Motor neuron (in vitro differentiated cells): ENCODE results near the gene MAST4. TPM values are rescaled to one million over a fixed set of nuclear protein-coding genes. Genes with fewer than 3 reads are reported as not detected.

Experiments
- ATAC-seq, 8 experiments: fragments of 200-7000 bp; cut with Tn5 transposase; replicated peaks in 6 of 8; 2 replicates each; pipeline ENCODE4 v1.8.0; 2021; ENCODE audit warnings: mild to moderate bottlenecking in 8 of 8, moderate library complexity in 8 of 8
- H3K27ac ChIP-seq, 2 donors: fragments of 250-450 bp; sonication (Bioruptor Pico); 2 replicates each; pipeline ENCODE4 v1.9.0; 2021; ENCODE audit warnings: antibody characterized with exemption in 2 of 2, mild to moderate bottlenecking in 2 of 2, moderate library complexity in 1 of 2
- H3K4me1 ChIP-seq, 2 donors: fragments of 250-450 bp; sonication (Bioruptor Pico); replicated peaks in 1 of 2; 2 replicates each; pipeline ENCODE4 v1.6.1; 2021; ENCODE audit warnings: antibody characterized with exemption in 2 of 2, mild to moderate bottlenecking in 2 of 2, moderate library complexity in 1 of 2
- H3K4me3 ChIP-seq, 5 donors: fragments of 250-450 bp; sonication (Bioruptor Pico); 2 replicates each; pipeline ENCODE4 v1.9.0; 2021; ENCODE audit warnings: antibody characterized with exemption in 5 of 5, mild to moderate bottlenecking in 5 of 5, moderate library complexity in 4 of 5
- WGBS, 10 experiments: fragments of 450-650 bp; shearing (Covaris generic); methylation state at CpG; one replicate each; pipeline ENCODE4 v1.0.0; 2022; 5-methylcytosine and 5-hydroxymethylcytosine counted together
- in situ Hi-C, 9 experiments: fragments of 400-800 bp; cut with MboI; loops; one replicate each; pipeline ENCODE4 v1.15.0; 2021; ENCODE audit warnings: low sequenced_read_pairs in 9 of 9, low pct_unique_long_range_greater_than_20kb in 2 of 9; ENCODE audit not compliant: unreplicated experiment in 9 of 9
- total RNA-seq, 8 experiments: library from RNA; unstranded; fragments of 300-600 nt; gene quantifications; 2 replicates each; pipeline versions ENCODE4 v1.2.3 to v1.2.4, GENCODE V29; 2022

The MAST4 gene
- total RNA-seq, 8 experiments from 2014 or later = 4.3 to 26.1 (median 12.9) TPM

- H3K27ac ChIP-seq = no peak overlapping the region
- WGBS, 10 experiments = 42 to 96% (median 80%) methylated on average over 2 to 9 of the region's 9 CpGs
- H3K4me1 ChIP-seq = no peaks in the 10 kb centered on the region
- in situ Hi-C loops = no loop called here
- peak in 2 of 8 experiments; percentile 55 to 76 for ATAC-seq
- H3K4me3 ChIP-seq = no peak overlapping the region
These were observed 200.4 kb downstream of the MAST4 start for GRCh38 chr5:66796305-66797292.

GRCh38 chr5:66802941-66803340, 206.7 kb downstream of the MAST4 start:
- in situ Hi-C loops = loop anchor here in 7 of 9 experiments (10.0 to 25.0 kb wide), 5 partner anchors 209 to 409 kb away; no protein-coding TSS in a partner anchor
- ATAC-seq = no peak
- Histone ChIP-seq H3K4me1 (peaks cover 0 to 6% of the 10 kb centered on the region in 2 donors), H3K4me3 (no peak overlapping the region), H3K27ac (no peak overlapping the region)
- 28 to 100% (median 70%) methylated on average over 1 to 3 of the region's 3 CpGs for WGBS, 10 experiments

GRCh38 chr5:66805514-66806430, 209.6 kb downstream of the MAST4 start:
- ATAC-seq = no peak
- Histone ChIP-seq H3K4me1 (peaks cover 0 to 6% of the 10 kb centered on the region in 2 donors), H3K27ac (no peak overlapping the region), H3K4me3 (no peak overlapping the region)
- in situ Hi-C loops = loop anchor here in 7 of 9 experiments (10.0 to 25.0 kb wide), 5 partner anchors 207 to 407 kb away; no protein-coding TSS in a partner anchor
- 30 to 88% (median 76%) methylated on average over 1 to 6 of the region's 8 CpGs; no CpG with 5 or more reads in 1 of the 10 experiments for WGBS, 10 experiments

- 25 to 100% (median 80%) methylated on average over 1 to 4 of the region's 5 CpGs; no CpG with 5 or more reads in 1 of the 10 experiments for WGBS, 10 experiments
- Histone ChIP-seq H3K27ac (no peak overlapping the region), H3K4me3 (no peak overlapping the region), H3K4me1 (peaks cover 0 to 6% of the 10 kb centered on the region in 2 donors)
- in situ Hi-C loops = loop anchor here in 7 of 9 experiments (10.0 to 25.0 kb wide), 5 partner anchors 205 to 405 kb away; no protein-coding TSS in a partner anchor
- peak; percentile 61 to 99 (median 94) for ATAC-seq
These were observed 211.6 kb downstream of the MAST4 start for GRCh38 chr5:66807743-66808142.

GRCh38 chr5:66808663-66809062, 212.5 kb downstream of the MAST4 start:
- no peak for ATAC-seq
- Histone ChIP-seq H3K27ac (no peak overlapping the region), H3K4me1 (peaks cover 0 to 6% of the 10 kb centered on the region in 2 donors), H3K4me3 (no peak overlapping the region)
- WGBS, 10 experiments = 40 to 92% (median 83%) methylated on average over 1 to 6 of the region's 6 CpGs; no CpG with 5 or more reads in 1 of the 10 experiments
- in situ Hi-C loops = loop anchor here in 7 of 9 experiments (10.0 to 25.0 kb wide), 5 partner anchors 204 to 404 kb away; no protein-coding TSS in a partner anchor

DNA sequence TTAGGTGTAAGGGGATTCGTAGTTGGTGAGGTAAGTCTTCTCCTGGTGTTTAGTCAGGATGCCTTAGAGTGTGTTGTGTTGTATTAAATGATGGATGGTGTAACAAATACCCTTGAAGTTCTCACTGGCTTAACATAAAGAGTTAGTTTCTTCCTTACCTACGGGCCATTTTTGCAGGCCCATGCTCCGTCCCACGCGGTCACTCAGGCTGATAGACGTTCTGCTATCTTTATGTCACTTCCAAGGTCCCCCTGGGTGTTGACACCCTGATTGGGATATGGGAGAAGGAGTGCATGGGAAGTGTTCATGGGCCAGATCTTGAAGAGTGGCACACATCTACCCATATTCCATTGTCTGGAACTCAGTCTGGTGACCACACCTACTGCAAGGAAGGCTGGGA, 214.0 kb downstream of the MAST4 start:
- Histone ChIP-seq H3K4me1 (peaks cover 0 to 6% of the 10 kb centered on the region in 2 donors), H3K4me3 (no peak overlapping the region), H3K27ac (no peak overlapping the region)
- WGBS, 10 experiments = 50 to 100% (median 90%) methylated on average over 1 to 6 of the region's 6 CpGs; no CpG with 5 or more reads in 4 of the 10 experiments
- in situ Hi-C loops = loop anchor here in 6 of 9 experiments (25.0 kb wide), 4 partner anchors 202 to 402 kb away; no protein-coding TSS in a partner anchor
- no peak for ATAC-seq

DNA sequence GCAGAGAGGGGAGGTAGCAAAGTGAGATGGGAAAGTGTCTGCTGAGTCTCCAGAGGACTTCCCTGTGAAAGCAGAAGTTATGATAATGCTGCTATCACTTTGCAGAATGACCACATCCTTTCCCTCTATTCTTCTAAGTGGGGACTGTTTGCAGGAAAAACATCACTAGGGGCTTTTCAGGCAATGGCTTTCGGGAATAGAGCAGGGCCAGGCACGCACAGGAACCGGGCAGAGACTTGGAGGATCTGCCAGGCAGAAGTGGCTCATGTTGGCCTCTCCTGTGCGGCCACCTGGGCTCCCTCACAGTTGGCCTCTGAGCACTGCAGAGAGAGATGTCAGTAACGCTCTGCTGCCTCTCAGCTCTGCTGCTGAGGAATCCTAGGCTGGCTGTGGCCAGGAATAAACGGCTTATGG, 214.7 kb downstream of the MAST4 start:
- in situ Hi-C loops = loop anchor here in 6 of 9 experiments (25.0 kb wide), 4 partner anchors 201 to 401 kb away; no protein-coding TSS in a partner anchor
- WGBS, 10 experiments = 20 to 83% (median 74%) methylated on average over 1 to 6 of the region's 6 CpGs; no CpG with 5 or more reads in 4 of the 10 experiments
- Histone ChIP-seq H3K27ac (no peak overlapping the region), H3K4me1 (peaks cover 0 to 4% of the 10 kb centered on the region in 2 donors), H3K4me3 (no peak overlapping the region)
- ATAC-seq = no peak

- no peak overlapping the region for H3K4me3 ChIP-seq
- ATAC-seq = no peak
- in situ Hi-C loops = loop anchor here in 6 of 9 experiments (25.0 kb wide), 4 partner anchors 200 to 400 kb away; no protein-coding TSS in a partner anchor
- WGBS, 10 experiments = 60 to 100% (median 90%) methylated on average over 2 to 7 of the region's 8 CpGs; no CpG with 5 or more reads in 2 of the 10 experiments
- H3K27ac ChIP-seq = no peak overlapping the region
- H3K4me1 ChIP-seq = no peaks in the 10 kb centered on the region
These were observed 216.1 kb downstream of the MAST4 start for GRCh38 chr5:66812291-66812690.

GRCh38 chr5:66813306-66813705, 217.1 kb downstream of the MAST4 start:
- no peak overlapping the region for H3K27ac ChIP-seq
- in situ Hi-C loops = loop anchor here in 6 of 9 experiments (25.0 kb wide), 4 partner anchors 199 to 399 kb away; no protein-coding TSS in a partner anchor
- H3K4me1 ChIP-seq = no peaks in the 10 kb centered on the region
- no peak for ATAC-seq
- WGBS, 10 experiments = 57 to 100% (median 100%) methylated on average over 1 of the region's 1 CpG; no CpG with 5 or more reads in 2 of the 10 experiments
- H3K4me3 ChIP-seq = no peak overlapping the region

DNA sequence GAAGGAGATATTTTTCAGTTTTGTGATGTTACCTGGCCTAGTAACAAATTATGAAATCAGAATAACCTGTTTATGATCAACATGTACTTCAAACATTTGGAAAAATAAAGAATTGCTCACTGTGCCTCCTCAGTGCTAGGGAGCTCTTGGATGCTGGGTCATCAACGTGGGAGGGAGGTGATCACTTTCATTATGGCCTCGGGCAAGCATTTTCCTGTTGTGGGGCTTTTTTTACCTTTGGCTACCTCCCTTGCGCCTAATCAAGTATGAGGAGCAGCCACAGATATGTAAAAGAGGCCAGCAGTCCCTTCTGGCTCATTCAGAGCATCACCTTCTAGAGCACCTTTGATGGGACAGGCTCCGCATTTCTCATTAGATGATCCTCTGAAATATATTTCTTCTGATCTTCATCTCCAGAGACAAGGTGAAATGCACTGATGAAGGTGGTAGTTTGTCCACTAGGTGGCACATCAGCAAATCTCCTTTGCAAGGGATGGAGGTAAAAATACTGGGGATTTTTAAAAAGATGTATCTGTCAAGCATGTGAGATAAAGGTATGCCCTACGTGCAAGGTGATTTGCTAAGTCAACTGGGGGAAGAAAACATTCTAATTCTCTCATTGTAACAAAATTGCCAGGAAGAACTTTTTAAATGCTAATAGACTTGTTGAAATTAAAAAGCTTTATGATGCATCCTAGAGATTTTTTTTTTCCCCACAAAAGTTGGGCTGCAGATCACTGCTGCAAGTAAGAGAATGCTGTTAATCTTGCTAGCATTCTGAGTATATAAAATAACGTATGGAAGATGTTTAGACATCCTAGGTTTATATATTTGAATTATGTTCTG, 218.2 kb downstream of the MAST4 start:
- peak; percentile 38 to 70 (median 56) for ATAC-seq
- H3K4me3 ChIP-seq = no peak overlapping the region
- no peaks in the 10 kb centered on the region for H3K4me1 ChIP-seq
- H3K27ac ChIP-seq = no peak overlapping the region
- in situ Hi-C loops = loop anchor here in 6 of 9 experiments (25.0 kb wide), 4 partner anchors 198 to 398 kb away; no protein-coding TSS in a partner anchor
- 0 to 61% (median 27%) methylated on average over 1 to 6 of the region's 6 CpGs for WGBS, 10 experiments

DNA sequence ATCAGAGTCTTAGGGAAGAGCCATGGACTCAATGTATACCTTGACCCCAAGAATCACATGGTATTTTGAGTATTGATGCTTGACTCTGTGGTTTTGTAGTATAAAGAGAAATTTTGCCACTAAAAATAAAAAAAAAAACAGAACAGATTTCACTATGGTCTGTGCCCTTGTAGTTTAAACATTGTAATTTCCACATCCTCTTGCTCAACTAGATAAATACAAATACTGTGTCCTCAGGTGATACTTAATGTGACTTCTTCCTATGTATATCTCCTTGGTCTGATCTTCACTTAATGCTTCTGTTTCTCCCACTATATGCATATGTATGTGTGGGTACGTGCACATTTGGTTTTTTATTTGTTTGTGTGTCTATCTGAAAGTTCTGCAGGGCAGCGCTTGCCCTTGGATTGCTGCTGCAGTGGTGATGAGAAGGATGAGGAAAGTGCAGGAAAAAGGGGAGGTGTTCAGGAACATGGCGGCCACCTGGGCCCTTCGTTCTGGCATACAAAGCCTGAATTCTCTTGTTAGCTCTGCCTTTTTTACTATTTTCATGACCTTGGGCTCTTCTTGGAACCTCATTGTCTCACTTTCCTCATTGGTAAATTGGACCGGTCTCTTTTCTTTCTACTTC, 222.2 kb downstream of the MAST4 start:
- in situ Hi-C loops = loop anchor here in 6 of 9 experiments (25.0 kb wide), 4 partner anchors 194 to 394 kb away; no protein-coding TSS in a partner anchor
- 64 to 100% (median 91%) methylated on average over 2 to 5 of the region's 5 CpGs; no CpG with 5 or more reads in 1 of the 10 experiments for WGBS, 10 experiments
- Histone ChIP-seq H3K4me3 (no peak overlapping the region), H3K27ac (no peak overlapping the region), H3K4me1 (peaks cover 0 to 7% of the 10 kb centered on the region in 2 donors)
- no peak for ATAC-seq
